ENCODE results near the gene CHFR.
"Not testable (repeated sequence)": the region's sequence is repeated elsewhere in the genome, so short reads cannot be mapped to it uniquely, and the experiment has no call there.

CHFR gene, protein sequence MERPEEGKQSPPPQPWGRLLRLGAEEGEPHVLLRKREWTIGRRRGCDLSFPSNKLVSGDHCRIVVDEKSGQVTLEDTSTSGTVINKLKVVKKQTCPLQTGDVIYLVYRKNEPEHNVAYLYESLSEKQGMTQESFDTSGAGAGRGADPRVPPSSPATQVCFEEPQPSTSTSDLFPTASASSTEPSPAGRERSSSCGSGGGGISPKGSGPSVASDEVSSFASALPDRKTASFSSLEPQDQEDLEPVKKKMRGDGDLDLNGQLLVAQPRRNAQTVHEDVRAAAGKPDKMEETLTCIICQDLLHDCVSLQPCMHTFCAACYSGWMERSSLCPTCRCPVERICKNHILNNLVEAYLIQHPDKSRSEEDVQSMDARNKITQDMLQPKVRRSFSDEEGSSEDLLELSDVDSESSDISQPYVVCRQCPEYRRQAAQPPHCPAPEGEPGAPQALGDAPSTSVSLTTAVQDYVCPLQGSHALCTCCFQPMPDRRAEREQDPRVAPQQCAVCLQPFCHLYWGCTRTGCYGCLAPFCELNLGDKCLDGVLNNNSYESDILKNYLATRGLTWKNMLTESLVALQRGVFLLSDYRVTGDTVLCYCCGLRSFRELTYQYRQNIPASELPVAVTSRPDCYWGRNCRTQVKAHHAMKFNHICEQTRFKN

DNA sequence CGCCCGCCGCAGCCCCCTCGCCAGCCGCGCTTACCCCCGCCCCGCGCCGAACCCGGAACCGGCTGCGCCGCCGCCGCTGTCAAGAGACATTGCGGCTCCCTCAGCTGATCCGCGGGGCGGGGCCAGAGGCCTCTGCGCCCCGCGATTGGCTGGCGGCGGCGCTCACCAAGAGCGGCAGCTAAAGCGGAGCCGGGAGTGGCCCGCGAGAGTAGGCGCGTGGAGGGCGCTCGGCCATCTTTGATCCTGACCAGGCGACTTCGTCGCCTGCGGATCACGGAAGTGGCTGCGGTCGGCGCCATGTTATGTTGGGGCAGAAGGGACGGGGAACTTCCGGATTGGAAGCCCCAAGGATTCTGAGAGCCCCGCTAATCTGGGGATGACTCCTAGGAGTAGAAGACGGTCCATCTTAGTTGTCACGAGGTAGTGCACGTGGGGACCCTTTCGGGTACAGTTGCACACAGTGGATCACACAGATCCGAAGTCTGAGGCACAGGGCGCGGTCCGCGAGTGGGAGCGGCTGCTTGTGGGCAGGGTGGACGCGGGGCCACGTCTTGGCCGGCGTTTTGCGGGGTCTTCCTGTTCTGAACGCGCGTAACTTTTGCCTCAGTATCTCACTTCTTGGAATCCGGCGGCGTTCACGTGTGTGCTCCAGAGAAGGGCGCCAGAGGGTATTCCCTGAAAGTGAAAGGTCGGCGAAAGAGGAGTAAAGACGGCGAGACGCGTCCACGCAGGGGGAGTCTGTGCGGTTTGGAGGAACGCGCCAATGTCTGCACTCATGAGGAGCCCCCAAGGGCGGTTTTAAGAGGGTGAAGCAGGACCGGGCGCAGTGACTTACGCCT lies at the start of gene CHFR:
CHFR (minus strand) TSS at position 93 of the 839 bp plus-strand sequence. CDS start 277 bp downstream, outside the sequence.
- Histone ChIP-seq H3K4me3 (ENCODE audit: low read depth, low read length) (peak within 1 kb of the TSS; percentile 97), H3K9ac (ENCODE audit: low read length) (peak within 1 kb of the TSS; percentile 99), H3K4me1 (ENCODE audit: control insufficient read depth, insufficient read depth, low read length) (peaks cover 15% of the 10 kb centered on the region; the same call in 1 of the 2 replicates)

DNA sequence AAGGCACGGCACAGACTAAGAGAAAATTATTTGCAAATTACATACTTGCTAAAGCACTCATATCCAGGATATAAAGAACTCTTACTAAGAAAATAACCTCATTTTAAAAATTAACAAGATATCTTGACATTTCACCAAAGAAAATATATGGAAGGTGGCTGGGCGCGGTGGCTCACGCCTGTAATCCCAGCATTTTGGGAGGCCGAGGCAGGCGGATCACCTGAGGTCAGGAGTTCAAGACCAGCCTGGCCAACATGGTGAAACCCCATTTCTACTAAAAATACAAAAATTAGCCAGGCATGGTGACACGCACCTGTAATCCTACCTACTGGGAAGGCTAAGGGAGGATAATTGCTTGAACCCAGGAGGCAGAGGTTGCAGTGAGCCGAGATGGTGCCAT lies 49.5 kb upstream of the CHFR start:
- not testable (repeated sequence) for H3K4me1 ChIP-seq (ENCODE audit: control insufficient read depth, insufficient read depth, low read length); H3K4me3 ChIP-seq (ENCODE audit: low read depth, low read length); H3K27ac ChIP-seq (ENCODE audit: low read depth, low read length); H3K27me3 ChIP-seq (ENCODE audit: control insufficient read depth, insufficient read depth, low read length); H3K9ac ChIP-seq (ENCODE audit: low read length)
- peaks cover 61% of the 10 kb centered on the region for H3K9me3 ChIP-seq (ENCODE audit: control insufficient read depth, insufficient read depth, low read depth, low read length)
- peaks cover 28% of the 10 kb centered on the region for H3K36me3 ChIP-seq (ENCODE audit: control insufficient read depth, insufficient read depth, low read length)

More for the DNA sequence above, at the start of gene CHFR:
- Histone ChIP-seq H3K9me3 (ENCODE audit: control insufficient read depth, insufficient read depth, low read depth, low read length) (peaks cover 11% of the 10 kb centered on the region; the same call in 1 of the 2 replicates), H3K36me3 (ENCODE audit: control insufficient read depth, insufficient read depth, low read length) (peaks cover 17% of the 10 kb centered on the region), H3K27me3 (ENCODE audit: control insufficient read depth, insufficient read depth, low read length) (no peaks in the 10 kb centered on the region), H3K27ac (ENCODE audit: low read depth, low read length) (peak within 1 kb of the TSS; percentile 95)

DNA sequence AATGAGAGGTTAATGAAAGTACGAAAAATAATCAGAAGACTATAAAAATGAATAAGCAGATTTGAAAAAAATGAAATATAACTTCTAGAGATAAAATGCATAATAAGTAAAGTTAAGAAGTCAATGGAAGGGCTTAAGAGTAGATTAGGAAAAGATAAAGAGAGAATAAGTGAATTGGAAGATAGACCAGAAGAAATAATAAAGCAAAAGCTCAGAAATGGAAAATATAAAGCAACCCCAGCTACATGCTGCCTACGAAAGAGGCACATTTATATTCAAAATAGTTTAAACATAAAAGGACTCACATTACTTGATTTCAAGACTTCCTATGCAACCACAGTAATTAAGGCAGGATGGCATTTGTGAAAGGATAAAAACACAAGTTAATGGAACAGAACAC lies 48.8 kb upstream of the CHFR start:
- no peaks in the 10 kb centered on the region for H3K27me3 ChIP-seq (ENCODE audit: control insufficient read depth, insufficient read depth, low read length)
- no peak overlapping the region for H3K9ac ChIP-seq (ENCODE audit: low read length)
- H3K4me1 ChIP-seq (ENCODE audit: control insufficient read depth, insufficient read depth, low read length), result no peaks in the 10 kb centered on the region
- no peak overlapping the region for H3K27ac ChIP-seq (ENCODE audit: low read depth, low read length)
- H3K36me3 ChIP-seq (ENCODE audit: control insufficient read depth, insufficient read depth, low read length), result peaks cover 20% of the 10 kb centered on the region
- no peak overlapping the region for H3K4me3 ChIP-seq (ENCODE audit: low read depth, low read length)
- H3K9me3 ChIP-seq (ENCODE audit: control insufficient read depth, insufficient read depth, low read depth, low read length), result peaks cover 61% of the 10 kb centered on the region

DNA sequence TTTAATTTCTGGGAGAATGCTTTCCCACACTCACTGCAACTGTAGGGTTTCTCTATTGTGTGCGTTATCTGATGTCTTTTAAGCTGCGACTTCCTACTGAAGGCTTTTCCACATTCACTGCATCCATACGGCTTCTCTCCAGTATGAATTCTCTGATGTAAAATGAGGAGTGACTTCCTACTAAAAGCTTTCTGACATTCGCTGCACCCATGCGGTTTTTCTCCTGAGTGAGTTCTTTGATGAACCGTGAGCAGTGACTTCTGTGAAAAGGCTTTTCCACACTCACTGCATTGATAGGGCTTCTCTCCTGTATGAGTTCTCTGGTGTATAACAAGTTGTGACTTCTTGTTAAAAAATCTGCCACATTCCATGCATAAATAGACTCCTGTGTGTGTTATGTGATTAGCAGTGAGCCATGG lies 39.0 kb upstream of the CHFR start:
- H3K27ac ChIP-seq (ENCODE audit: low read depth, low read length), result no peak overlapping the region
- peaks cover 87% of the 10 kb centered on the region for H3K9me3 ChIP-seq (ENCODE audit: control insufficient read depth, insufficient read depth, low read depth, low read length)
- no peak overlapping the region for H3K9ac ChIP-seq (ENCODE audit: low read length)
- no peak overlapping the region for H3K4me3 ChIP-seq (ENCODE audit: low read depth, low read length)
- H3K36me3 ChIP-seq (ENCODE audit: control insufficient read depth, insufficient read depth, low read length), result peaks cover 19% of the 10 kb centered on the region
- H3K4me1 ChIP-seq (ENCODE audit: control insufficient read depth, insufficient read depth, low read length), result no peaks in the 10 kb centered on the region
- H3K27me3 ChIP-seq (ENCODE audit: control insufficient read depth, insufficient read depth, low read length), result no peaks in the 10 kb centered on the region

DNA sequence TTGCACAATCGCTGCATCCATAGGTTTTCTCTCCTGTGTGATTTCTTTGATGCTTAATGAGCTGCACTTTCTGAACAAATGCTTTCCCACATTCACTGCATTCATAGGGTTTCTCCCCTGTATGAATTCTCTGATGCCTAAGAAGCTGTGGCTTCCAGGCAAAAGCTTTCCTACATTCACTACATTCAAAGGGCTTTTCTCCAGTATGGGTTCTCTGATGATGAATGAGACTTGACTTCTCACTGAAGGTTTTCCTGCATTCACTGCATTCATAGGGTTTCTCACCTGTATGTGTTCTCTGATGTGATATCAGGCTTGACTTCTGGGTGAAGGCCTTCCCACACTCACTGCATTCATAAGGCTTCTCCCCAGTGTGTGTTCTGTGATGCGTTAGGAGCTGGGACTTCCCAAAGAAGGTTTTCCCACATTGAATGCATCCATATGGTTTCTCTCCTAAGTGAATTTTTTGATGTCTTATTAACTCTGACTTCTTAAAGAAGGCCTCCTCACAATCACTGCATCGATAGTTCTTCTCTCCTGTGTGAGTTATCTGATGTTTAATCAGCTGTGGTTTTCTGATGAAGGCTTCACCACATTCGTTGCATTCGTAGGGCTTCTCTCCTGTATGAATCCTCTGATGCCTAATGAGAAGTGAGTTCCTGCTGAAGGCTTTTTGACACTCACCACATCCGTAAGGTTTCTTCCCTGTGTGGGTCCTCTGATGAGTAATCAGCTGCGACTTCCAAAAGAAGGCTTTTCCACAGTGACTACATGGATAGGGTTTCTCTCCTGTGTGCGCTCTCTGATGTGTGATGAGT lies 38.4 kb upstream of the CHFR start:
- no peak overlapping the region for H3K4me3 ChIP-seq (ENCODE audit: low read depth, low read length)
- H3K27me3 ChIP-seq (ENCODE audit: control insufficient read depth, insufficient read depth, low read length), result no peaks in the 10 kb centered on the region
- no peak overlapping the region for H3K9ac ChIP-seq (ENCODE audit: low read length)
- no peak overlapping the region for H3K27ac ChIP-seq (ENCODE audit: low read depth, low read length)
- H3K9me3 ChIP-seq (ENCODE audit: control insufficient read depth, insufficient read depth, low read depth, low read length), result peaks cover 88% of the 10 kb centered on the region
- no peaks in the 10 kb centered on the region for H3K4me1 ChIP-seq (ENCODE audit: control insufficient read depth, insufficient read depth, low read length)
- peaks cover 19% of the 10 kb centered on the region for H3K36me3 ChIP-seq (ENCODE audit: control insufficient read depth, insufficient read depth, low read length)

DNA sequence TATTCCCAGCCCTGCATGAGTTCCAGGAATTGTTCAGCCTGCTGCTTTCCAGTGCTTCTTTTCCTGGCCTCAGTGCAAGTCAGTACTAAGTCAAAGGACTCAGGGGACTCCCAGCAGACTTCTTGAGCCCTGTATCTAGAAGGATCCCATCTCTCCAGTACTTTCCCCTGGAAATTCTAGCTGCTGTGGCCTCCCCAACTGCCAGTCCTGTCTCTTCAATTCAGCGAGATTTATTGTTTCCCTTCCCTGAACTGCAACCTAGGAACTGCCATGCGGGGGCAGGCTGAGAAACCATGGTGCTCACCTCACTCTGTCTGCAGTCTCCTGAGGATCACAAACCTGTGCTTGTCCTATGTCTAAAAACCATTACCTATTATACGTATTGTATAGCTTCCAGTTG lies 37.0 kb upstream of the CHFR start:
- Histone ChIP-seq H3K27me3 (ENCODE audit: control insufficient read depth, insufficient read depth, low read length) (no peaks in the 10 kb centered on the region), H3K4me3 (ENCODE audit: low read depth, low read length) (no peak overlapping the region), H3K27ac (ENCODE audit: low read depth, low read length) (no peak overlapping the region), H3K36me3 (ENCODE audit: control insufficient read depth, insufficient read depth, low read length) (peaks cover 13% of the 10 kb centered on the region), H3K4me1 (ENCODE audit: control insufficient read depth, insufficient read depth, low read length) (no peaks in the 10 kb centered on the region), H3K9ac (ENCODE audit: low read length) (no peak overlapping the region), H3K9me3 (ENCODE audit: control insufficient read depth, insufficient read depth, low read depth, low read length) (peaks cover 93% of the 10 kb centered on the region)

DNA sequence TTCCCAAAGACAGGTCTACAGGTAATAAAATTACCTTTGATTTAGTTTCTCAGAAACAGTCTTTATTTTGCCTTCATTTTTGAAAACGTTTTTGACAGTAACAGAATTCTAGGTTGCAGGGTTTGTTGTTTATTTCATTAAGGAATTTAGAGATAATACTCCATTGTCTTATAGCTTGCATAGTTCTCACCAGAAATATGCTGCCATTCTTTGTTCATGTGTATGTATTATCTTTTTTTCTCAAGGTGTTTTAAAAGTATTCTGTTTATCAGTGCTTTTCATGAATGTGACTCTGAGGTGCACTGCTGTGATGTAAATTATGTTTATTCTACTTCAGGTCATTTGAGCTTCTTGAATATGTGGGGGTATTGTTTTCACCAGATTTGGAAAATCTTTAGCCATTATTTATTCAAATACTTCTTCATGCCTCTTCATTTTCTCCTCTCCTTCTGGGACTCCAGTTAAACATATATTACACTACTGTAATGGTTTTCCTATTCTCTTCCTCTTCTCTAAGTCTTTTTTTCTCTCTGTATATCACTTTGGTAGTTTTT lies 36.0 kb upstream of the CHFR start:
- no peaks in the 10 kb centered on the region for H3K27me3 ChIP-seq (ENCODE audit: control insufficient read depth, insufficient read depth, low read length)
- H3K4me3 ChIP-seq (ENCODE audit: low read depth, low read length), result no peak overlapping the region
- peaks cover 89% of the 10 kb centered on the region for H3K9me3 ChIP-seq (ENCODE audit: control insufficient read depth, insufficient read depth, low read depth, low read length)
- H3K36me3 ChIP-seq (ENCODE audit: control insufficient read depth, insufficient read depth, low read length), result peaks cover 13% of the 10 kb centered on the region
- no peak overlapping the region for H3K27ac ChIP-seq (ENCODE audit: low read depth, low read length)
- no peaks in the 10 kb centered on the region for H3K4me1 ChIP-seq (ENCODE audit: control insufficient read depth, insufficient read depth, low read length)
- no peak overlapping the region for H3K9ac ChIP-seq (ENCODE audit: low read length)

DNA sequence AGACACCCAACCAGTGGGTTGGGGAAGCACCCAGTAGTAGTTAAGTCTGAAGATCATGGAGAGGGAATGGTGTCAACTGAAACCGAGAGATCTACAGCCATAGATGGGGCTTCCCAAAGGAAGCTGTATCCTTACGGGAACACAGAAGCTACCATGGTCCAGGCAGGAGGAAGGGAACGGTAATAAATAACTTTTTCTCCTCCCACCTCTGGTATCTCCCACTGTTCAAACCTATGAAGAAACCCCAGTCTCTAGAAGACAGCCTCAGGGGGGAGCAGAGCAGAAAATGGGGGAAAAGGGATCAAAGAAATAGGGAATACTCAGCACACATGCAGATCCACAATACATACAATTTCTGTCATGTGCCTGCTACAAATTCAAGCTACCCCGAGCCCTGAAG lies 35.3 kb upstream of the CHFR start:
- Histone ChIP-seq H3K4me1 (ENCODE audit: control insufficient read depth, insufficient read depth, low read length) (no peaks in the 10 kb centered on the region), H3K27me3 (ENCODE audit: control insufficient read depth, insufficient read depth, low read length) (no peaks in the 10 kb centered on the region), H3K27ac (ENCODE audit: low read depth, low read length) (no peak overlapping the region), H3K36me3 (ENCODE audit: control insufficient read depth, insufficient read depth, low read length) (peaks cover 13% of the 10 kb centered on the region), H3K9ac (ENCODE audit: low read length) (no peak overlapping the region), H3K9me3 (ENCODE audit: control insufficient read depth, insufficient read depth, low read depth, low read length) (peaks cover 89% of the 10 kb centered on the region), H3K4me3 (ENCODE audit: low read depth, low read length) (no peak overlapping the region)

DNA sequence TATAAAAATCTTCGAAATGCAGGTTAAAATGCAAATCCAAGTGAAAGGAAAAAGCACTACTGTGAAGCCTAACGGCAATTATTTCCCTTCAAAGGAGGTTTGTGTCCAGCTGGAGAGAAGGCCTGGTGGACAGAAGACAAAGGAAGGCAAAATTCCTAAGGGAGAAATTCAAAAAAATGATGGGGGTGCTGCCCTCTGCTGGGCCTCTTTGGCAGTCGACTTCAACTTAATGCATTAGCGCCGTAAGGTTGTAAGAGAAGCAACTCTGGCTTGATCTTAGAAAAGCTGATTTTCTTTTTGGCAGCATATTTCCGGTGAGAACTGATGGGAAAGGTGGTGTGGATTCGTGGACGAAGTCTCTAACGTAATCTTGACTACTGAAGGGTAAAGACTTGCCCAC lies 34.3 kb upstream of the CHFR start:
- Histone ChIP-seq H3K4me1 (ENCODE audit: control insufficient read depth, insufficient read depth, low read length) (no peaks in the 10 kb centered on the region), H3K27ac (ENCODE audit: low read depth, low read length) (no peak overlapping the region), H3K9ac (ENCODE audit: low read length) (no peak overlapping the region), H3K9me3 (ENCODE audit: control insufficient read depth, insufficient read depth, low read depth, low read length) (peaks cover 91% of the 10 kb centered on the region), H3K27me3 (ENCODE audit: control insufficient read depth, insufficient read depth, low read length) (no peaks in the 10 kb centered on the region), H3K36me3 (ENCODE audit: control insufficient read depth, insufficient read depth, low read length) (peaks cover 12% of the 10 kb centered on the region), H3K4me3 (ENCODE audit: low read depth, low read length) (no peak overlapping the region)

DNA sequence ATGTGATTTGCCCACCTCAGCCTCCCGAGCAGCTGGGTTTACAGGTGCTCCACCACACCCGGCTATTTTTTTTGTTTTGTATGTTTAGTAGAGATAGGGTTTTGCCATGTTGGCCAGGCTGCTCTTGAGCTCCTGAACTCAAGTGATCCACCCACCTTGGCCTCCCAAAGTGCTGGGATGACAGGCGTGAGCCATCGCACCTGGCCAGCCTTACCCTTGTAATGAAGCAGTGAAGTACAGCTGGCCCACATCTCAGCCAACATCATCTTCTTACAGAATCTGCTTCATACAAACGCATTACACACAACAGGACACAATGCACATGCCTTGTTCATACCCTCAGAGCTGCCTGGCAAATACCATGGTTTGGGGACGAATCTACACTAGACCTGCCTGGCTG lies 31.3 kb upstream of the CHFR start:
- Histone ChIP-seq H3K9me3 (ENCODE audit: control insufficient read depth, insufficient read depth, low read depth, low read length) (peaks cover 84% of the 10 kb centered on the region), H3K4me3 (ENCODE audit: low read depth, low read length) (no peak overlapping the region), H3K27ac (ENCODE audit: low read depth, low read length) (no peak overlapping the region), H3K9ac (ENCODE audit: low read length) (no peak overlapping the region), H3K36me3 (ENCODE audit: control insufficient read depth, insufficient read depth, low read length) (no peaks in the 10 kb centered on the region), H3K4me1 (ENCODE audit: control insufficient read depth, insufficient read depth, low read length) (no peaks in the 10 kb centered on the region), H3K27me3 (ENCODE audit: control insufficient read depth, insufficient read depth, low read length) (no peaks in the 10 kb centered on the region)

Measured in HUES6 (cell line).